ENCODE data around the gene MCEMP1.

DNA sequence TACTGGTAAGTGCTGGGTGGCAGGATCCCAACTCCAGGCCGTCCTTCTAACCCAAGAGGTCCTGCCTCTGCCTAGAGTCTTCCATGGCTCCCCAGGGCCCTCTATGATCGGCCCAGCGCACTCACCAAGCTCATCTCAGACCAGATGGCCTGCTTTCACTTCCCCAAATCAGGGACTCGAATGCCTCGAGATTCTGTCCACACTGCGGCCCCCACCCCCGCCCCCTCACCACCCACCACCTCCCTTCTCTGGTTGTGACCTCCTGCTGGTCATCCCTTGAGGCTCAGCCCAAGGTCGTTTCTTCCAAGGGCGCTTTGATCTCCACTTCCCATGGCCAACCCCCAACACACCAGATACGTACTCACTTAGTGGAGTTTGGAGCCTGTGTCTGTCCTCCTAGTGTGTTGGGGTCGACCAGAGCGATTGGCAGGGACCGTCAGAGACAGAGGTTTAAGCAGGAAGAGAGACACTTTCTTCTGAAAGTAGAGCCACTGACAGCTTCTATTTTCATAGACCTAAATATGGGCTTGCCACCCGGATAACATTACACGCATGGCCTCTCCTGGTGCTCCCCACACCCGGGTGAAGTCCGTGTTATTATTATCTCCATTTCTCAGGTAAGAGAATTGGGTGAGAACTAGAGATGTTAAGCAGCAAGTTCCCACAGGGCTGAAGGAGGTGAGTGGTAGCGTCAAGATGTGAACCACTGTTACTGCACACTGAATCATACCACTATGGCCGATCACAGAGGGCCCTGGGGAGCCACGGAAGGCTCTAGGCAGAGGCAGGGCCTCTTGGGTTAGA is 25.0 kb downstream of the MCEMP1 start, which contains the start of gene FCER2:
- TF ChIP-seq ZNF33A (CRISPR knock-in tag; IDR thresholded peaks at IDR 0.05; ENCODE audit: borderline replicate concordance) (no peak), SPEN (CRISPR knock-in tag; IDR thresholded peaks at IDR 0.05; ENCODE audit: low read depth) (no peak), SSRP1 (CRISPR knock-in tag; IDR thresholded peaks at IDR 0.05) (no peak), HNF4G (IDR thresholded peaks at IDR 0.05; ENCODE audit: borderline replicate concordance, low read depth, low read length) (no peak), HNF4G (CRISPR knock-in tag; IDR thresholded peaks at IDR 0.05; ENCODE audit: borderline replicate concordance, low read depth) (no peak), ESRRA (CRISPR knock-in tag; IDR thresholded peaks at IDR 0.05; ENCODE audit: low read depth) (no peak), SCMH1 (CRISPR knock-in tag; IDR thresholded peaks at IDR 0.05; ENCODE audit: borderline replicate concordance) (no peak), ARNTL (CRISPR knock-in tag; IDR thresholded peaks at IDR 0.05) (no peak), POLR2AphosphoS5 (IDR thresholded peaks at IDR 0.05; ENCODE audit: low read depth, low read length) (no peak)
- TF ChIP-seq, protein P1, sequence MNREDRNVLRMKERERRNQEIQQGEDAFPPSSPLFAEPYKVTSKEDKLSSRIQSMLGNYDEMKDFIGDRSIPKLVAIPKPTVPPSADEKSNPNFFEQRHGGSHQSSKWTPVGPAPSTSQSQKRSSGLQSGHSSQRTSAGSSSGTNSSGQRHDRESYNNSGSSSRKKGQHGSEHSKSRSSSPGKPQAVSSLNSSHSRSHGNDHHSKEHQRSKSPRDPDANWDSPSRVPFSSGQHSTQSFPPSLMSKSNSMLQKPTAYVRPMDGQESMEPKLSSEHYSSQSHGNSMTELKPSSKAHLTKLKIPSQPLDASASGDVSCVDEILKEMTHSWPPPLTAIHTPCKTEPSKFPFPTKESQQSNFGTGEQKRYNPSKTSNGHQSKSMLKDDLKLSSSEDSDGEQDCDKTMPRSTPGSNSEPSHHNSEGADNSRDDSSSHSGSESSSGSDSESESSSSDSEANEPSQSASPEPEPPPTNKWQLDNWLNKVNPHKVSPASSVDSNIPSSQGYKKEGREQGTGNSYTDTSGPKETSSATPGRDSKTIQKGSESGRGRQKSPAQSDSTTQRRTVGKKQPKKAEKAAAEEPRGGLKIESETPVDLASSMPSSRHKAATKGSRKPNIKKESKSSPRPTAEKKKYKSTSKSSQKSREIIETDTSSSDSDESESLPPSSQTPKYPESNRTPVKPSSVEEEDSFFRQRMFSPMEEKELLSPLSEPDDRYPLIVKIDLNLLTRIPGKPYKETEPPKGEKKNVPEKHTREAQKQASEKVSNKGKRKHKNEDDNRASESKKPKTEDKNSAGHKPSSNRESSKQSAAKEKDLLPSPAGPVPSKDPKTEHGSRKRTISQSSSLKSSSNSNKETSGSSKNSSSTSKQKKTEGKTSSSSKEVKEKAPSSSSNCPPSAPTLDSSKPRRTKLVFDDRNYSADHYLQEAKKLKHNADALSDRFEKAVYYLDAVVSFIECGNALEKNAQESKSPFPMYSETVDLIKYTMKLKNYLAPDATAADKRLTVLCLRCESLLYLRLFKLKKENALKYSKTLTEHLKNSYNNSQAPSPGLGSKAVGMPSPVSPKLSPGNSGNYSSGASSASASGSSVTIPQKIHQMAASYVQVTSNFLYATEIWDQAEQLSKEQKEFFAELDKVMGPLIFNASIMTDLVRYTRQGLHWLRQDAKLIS (CRISPR knock-in tag; IDR thresholded peaks at IDR 0.05), result no peak
- TF ChIP-seq, protein P2, sequence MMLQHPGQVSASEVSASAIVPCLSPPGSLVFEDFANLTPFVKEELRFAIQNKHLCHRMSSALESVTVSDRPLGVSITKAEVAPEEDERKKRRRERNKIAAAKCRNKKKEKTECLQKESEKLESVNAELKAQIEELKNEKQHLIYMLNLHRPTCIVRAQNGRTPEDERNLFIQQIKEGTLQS (CRISPR knock-in tag; IDR thresholded peaks at IDR 0.05), result no peak
- TF ChIP-seq, protein P3, sequence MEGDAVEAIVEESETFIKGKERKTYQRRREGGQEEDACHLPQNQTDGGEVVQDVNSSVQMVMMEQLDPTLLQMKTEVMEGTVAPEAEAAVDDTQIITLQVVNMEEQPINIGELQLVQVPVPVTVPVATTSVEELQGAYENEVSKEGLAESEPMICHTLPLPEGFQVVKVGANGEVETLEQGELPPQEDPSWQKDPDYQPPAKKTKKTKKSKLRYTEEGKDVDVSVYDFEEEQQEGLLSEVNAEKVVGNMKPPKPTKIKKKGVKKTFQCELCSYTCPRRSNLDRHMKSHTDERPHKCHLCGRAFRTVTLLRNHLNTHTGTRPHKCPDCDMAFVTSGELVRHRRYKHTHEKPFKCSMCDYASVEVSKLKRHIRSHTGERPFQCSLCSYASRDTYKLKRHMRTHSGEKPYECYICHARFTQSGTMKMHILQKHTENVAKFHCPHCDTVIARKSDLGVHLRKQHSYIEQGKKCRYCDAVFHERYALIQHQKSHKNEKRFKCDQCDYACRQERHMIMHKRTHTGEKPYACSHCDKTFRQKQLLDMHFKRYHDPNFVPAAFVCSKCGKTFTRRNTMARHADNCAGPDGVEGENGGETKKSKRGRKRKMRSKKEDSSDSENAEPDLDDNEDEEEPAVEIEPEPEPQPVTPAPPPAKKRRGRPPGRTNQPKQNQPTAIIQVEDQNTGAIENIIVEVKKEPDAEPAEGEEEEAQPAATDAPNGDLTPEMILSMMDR (CRISPR knock-in tag; IDR thresholded peaks at IDR 0.05), result no peak
- TF ChIP-seq, protein P4, sequence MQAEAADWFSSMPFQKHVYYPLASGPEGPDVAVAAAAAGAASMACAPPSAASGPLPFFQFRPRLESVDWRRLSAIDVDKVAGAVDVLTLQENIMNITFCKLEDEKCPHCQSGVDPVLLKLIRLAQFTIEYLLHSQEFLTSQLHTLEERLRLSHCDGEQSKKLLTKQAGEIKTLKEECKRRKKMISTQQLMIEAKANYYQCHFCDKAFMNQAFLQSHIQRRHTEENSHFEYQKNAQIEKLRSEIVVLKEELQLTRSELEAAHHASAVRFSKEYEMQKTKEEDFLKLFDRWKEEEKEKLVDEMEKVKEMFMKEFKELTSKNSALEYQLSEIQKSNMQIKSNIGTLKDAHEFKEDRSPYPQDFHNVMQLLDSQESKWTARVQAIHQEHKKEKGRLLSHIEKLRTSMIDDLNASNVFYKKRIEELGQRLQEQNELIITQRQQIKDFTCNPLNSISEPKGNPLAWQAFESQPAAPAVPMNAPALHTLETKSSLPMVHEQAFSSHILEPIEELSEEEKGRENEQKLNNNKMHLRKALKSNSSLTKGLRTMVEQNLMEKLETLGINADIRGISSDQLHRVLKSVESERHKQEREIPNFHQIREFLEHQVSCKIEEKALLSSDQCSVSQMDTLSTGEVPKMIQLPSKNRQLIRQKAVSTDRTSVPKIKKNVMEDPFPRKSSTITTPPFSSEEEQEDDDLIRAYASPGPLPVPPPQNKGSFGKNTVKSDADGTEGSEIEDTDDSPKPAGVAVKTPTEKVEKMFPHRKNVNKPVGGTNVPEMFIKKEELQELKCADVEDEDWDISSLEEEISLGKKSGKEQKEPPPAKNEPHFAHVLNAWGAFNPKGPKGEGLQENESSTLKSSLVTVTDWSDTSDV (CRISPR knock-in tag; IDR thresholded peaks at IDR 0.05), result no peak

All from HepG2 (cell line).